Adrenal gland (tissue), 12 donors: Measurements from ENCODE around the gene FXYD5. TPM values are rescaled to one million over a fixed set of nuclear protein-coding genes. Genes with fewer than 3 reads are reported as not detected.
A peak's percentile ranks its signal among the peaks of the same experiment; 100 is the strongest.

Experiments used
- DNase-seq, 7 donors: peaks; one replicate each; pipeline ENCODE4 v3.0.0-alpha.2; 2019 to 2020
- H3K27ac ChIP-seq, 5 donors: fragments of 200-600 bp; sonication (generic) in 4 of 5; 1 replicate in 3 of 5; 2 replicates in 2 of 5; pipeline versions ENCODE4 v1.5.1 to v1.8.0; 2016 to 2020; ENCODE audit warnings: mild to moderate bottlenecking in 1 of 5
- H3K27me3 ChIP-seq: fragments of 200-600 bp; 2 replicates; pipeline ENCODE4 v1.8.0; 2021
- H3K36me3 ChIP-seq, 2 donors: fragments of 200-600 bp; replicated peaks in 1 of 2; 1 replicate in 1 of 2; 2 replicates in 1 of 2; pipeline versions ENCODE4 v1.5.1 to v1.8.0; 2018 to 2022
- H3K4me1 ChIP-seq, 2 donors: fragments of 200-600 bp; replicated peaks in 1 of 2; 1 replicate in 1 of 2; 2 replicates in 1 of 2; pipeline versions ENCODE4 v1.5.1 to v1.8.0; 2018 to 2021
- H3K4me3 ChIP-seq, 4 donors: fragments of 200-600 bp; sonication (generic) in 3 of 4; one replicate each; pipeline ENCODE4 v1.5.1; 2016 to 2018
- H3K9me3 ChIP-seq, 3 donors: fragments of 200-600 bp; sonication (generic) in 1 of 3; replicated peaks in 1 of 3; 1 replicate in 2 of 3; 2 replicates in 1 of 3; pipeline versions ENCODE4 v1.5.1 to v1.8.0; 2016 to 2021
- POLR2A ChIP-seq, 2 donors: fragments of 450-650 bp; IDR thresholded peaks; one replicate each; pipeline ENCODE4 v1.6.1; 2017; ENCODE audit warnings: antibody characterized with exemption in 2 of 2, mild to moderate bottlenecking in 2 of 2, moderate library complexity in 1 of 2
- WGBS, 4 donors: extraction: QIAGEN DNeasy Blood & Tissue Kit in 2 of 4; methylation state at CpG; one replicate each; pipeline versions ENCODE4 v1.1.5 to v1.1.7; 2013 to 2017; 5-methylcytosine and 5-hydroxymethylcytosine counted together
- intact Hi-C, 2 donors: fragments of 100-400 bp; cut with DNase I; formaldehyde crosslinking; loops; one replicate each; pipeline versions ENCODE4 v1.14.1 to v1.15.0; 2022 to 2023
- polyA plus RNA-seq, 3 donors: library from polyadenylated mRNA; stranded (reverse); fragments of 200-250 nt in 2 of 3; fragments of 350-450 nt in 1 of 3; fragmentation: Illumina TruSeq in 1 of 3; extraction: RNeasy Lipid Tissue Mini Kit (QIAGEN cat#74804) in 1 of 3; gene quantifications; one replicate each; pipeline ENCODE4 v1.2.3, GENCODE V29; 2013 to 2014
- total RNA-seq, 9 donors: library from RNA; depleted of rRNA in 4 of 9; stranded (reverse); fragments of >200 nt in 4 of 9; fragments of 120-200 nt in 1 of 9; fragmentation: NEBNext Ultra II Directional in 1 of 9; extraction: Animal tissue kit (Norgen Biotek cat#: 25700) in 1 of 9; gene quantifications; one replicate each; pipeline versions ENCODE4 v1.1.0 to v1.2.4, GENCODE V29; 2013 to 2023
- TF ChIP-seq, protein P1 (sequence below), 6 experiments: fragments of 450-650 bp in 4 of 6; fragments of 200-600 bp in 2 of 6; sonication (generic) in 1 of 6; IDR thresholded peaks; 1 replicate in 5 of 6; 2 replicates in 1 of 6; pipeline versions ENCODE4 v1.5.1 to v1.8.0; 2016 to 2021; ENCODE audit warnings: antibody characterized with exemption in 6 of 6, mild to moderate bottlenecking in 2 of 6, moderate library complexity in 1 of 6
- donor health status: healthy with polysubstance abuse.
- donor health status: Bipolar disorder and iron deficiency.
- donor health status: DM: yes; HTN: yes; CAD: no.
- donor health status: DM: no; HTN: no; CAD: no.
- donor health status: DM: no; HTN: no; CAD: no.
- donor health status: DM: yes; HTN: yes; CAD: no.

The FXYD5 gene
- total and polyA plus RNA-seq, 12 donors: 4.2 to 123 (median 38.9) TPM

DNA sequence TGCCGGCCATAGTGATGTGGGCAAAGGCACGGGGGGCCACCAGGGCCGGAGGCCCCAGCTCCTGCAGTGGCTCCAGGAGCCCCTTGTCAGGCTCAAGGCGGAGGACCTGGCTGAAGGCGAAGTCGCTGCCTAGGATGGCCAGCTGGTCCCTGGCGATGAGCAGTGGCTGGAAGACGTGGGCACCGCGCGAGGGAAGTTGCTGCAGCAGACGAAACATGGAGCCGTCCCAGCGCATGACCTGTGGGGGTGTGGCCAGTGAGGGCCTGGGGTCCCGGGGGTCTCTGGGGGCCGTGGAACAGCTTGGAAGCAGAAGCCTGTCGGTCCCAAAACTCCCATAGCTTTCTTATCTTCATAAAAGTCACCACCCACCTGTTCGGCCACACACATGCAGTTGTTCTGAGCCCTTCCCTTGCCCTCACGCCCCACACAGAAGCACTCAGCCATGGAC, 29.2 kb upstream of the FXYD5 start:
- Histone ChIP-seq H3K4me1 (peaks cover 0 to 17% of the 10 kb centered on the region in 2 donors), H3K9me3 (no peaks in the 10 kb centered on the region), H3K27me3 (no peaks in the 10 kb centered on the region), H3K4me3 (no peak overlapping the region), H3K36me3 (no peaks in the 10 kb centered on the region), H3K27ac (peak overlapping the region in 1 of 5 donors; percentile 3)
- no peak for DNase-seq
- TF ChIP-seq, protein P1, sequence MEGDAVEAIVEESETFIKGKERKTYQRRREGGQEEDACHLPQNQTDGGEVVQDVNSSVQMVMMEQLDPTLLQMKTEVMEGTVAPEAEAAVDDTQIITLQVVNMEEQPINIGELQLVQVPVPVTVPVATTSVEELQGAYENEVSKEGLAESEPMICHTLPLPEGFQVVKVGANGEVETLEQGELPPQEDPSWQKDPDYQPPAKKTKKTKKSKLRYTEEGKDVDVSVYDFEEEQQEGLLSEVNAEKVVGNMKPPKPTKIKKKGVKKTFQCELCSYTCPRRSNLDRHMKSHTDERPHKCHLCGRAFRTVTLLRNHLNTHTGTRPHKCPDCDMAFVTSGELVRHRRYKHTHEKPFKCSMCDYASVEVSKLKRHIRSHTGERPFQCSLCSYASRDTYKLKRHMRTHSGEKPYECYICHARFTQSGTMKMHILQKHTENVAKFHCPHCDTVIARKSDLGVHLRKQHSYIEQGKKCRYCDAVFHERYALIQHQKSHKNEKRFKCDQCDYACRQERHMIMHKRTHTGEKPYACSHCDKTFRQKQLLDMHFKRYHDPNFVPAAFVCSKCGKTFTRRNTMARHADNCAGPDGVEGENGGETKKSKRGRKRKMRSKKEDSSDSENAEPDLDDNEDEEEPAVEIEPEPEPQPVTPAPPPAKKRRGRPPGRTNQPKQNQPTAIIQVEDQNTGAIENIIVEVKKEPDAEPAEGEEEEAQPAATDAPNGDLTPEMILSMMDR (IDR thresholded peaks at IDR 0.05): no peak
- TF ChIP-seq POLR2A (IDR thresholded peaks at IDR 0.05): no peak
- intact Hi-C loops: no loop called here
- WGBS, 4 donors: 87 to 92% (median 90%) methylated on average over 5 to 19 of the region's 19 CpGs

- Histone ChIP-seq H3K9me3 (no peaks in the 10 kb centered on the region), H3K27ac (peak overlapping the region in 1 of 5 donors; percentile 5), H3K4me3 (no peak overlapping the region), H3K4me1 (peaks cover 0 to 16% of the 10 kb centered on the region in 2 donors), H3K27me3 (no peaks in the 10 kb centered on the region), H3K36me3 (no peaks in the 10 kb centered on the region)
- TF ChIP-seq, protein P1 (IDR thresholded peaks at IDR 0.05): no peak
- intact Hi-C loops: no loop called here
- WGBS, 4 donors: 75 to 89% (median 83%) methylated on average over 3 to 35 of the region's 35 CpGs
- DNase-seq: no peak
Measured at GRCh38 chr19:35125749-35126623, 28.5 kb upstream of the FXYD5 start.

DNA sequence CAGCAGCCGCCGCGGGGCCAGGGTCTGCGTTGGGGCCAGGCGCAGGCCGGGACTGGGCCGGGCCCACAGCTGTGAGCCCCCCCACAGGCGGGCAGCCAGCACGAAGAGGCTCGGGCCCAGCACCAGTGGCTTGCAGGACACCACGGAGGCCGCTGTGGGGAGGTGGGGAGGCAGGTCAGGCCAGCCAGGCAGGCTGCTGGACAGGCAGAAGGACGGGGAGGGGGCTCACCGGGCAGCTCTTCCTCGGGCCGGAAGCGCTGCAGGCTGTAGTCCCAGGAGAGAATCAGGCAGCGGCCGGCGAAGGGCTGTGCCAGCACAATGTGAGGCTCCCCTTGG, 27.9 kb upstream of the FXYD5 start:
- Histone ChIP-seq H3K36me3 (no peaks in the 10 kb centered on the region), H3K9me3 (no peaks in the 10 kb centered on the region), H3K27ac (peak overlapping the region in 1 of 5 donors; percentile 5), H3K4me1 (peaks cover 0 to 16% of the 10 kb centered on the region in 2 donors), H3K27me3 (no peaks in the 10 kb centered on the region), H3K4me3 (no peak overlapping the region)
- TF ChIP-seq, protein P1 (IDR thresholded peaks at IDR 0.05): no peak
- TF ChIP-seq POLR2A (IDR thresholded peaks at IDR 0.05): no peak
- DNase-seq: no peak
- intact Hi-C loops: no loop called here
- WGBS, 4 donors: 56 to 61% (median 59%) methylated on average over 8 to 20 of the region's 20 CpGs

GRCh38 chr19:35127871-35128270, 26.7 kb upstream of the FXYD5 start:
- intact Hi-C loops: no loop called here
- TF ChIP-seq POLR2A (IDR thresholded peaks at IDR 0.05): no peak
- H3K27ac ChIP-seq: no peak overlapping the region
- 79 to 94% (median 86%) methylated on average over 5 to 7 of the region's 7 CpGs for WGBS, 4 donors
- no peaks in the 10 kb centered on the region for H3K36me3 ChIP-seq
- no peaks in the 10 kb centered on the region for H3K9me3 ChIP-seq
- no peaks in the 10 kb centered on the region for H3K27me3 ChIP-seq
- no peak overlapping the region for H3K4me3 ChIP-seq
- peaks cover 0 to 16% of the 10 kb centered on the region in 2 donors for H3K4me1 ChIP-seq
- DNase-seq: no peak
